HG03432 (cell line): ENCODE results near the gene IZUMO4.

Experiments used
- ATAC-seq: cut with Tn5 transposase; IDR thresholded peaks from one replicate; pipeline ENCODE4 v1.9.1; 2021; ENCODE audit warnings: mild to moderate bottlenecking, moderate library complexity; ENCODE audit not compliant: unreplicated experiment

Gene IZUMO4

DNA sequence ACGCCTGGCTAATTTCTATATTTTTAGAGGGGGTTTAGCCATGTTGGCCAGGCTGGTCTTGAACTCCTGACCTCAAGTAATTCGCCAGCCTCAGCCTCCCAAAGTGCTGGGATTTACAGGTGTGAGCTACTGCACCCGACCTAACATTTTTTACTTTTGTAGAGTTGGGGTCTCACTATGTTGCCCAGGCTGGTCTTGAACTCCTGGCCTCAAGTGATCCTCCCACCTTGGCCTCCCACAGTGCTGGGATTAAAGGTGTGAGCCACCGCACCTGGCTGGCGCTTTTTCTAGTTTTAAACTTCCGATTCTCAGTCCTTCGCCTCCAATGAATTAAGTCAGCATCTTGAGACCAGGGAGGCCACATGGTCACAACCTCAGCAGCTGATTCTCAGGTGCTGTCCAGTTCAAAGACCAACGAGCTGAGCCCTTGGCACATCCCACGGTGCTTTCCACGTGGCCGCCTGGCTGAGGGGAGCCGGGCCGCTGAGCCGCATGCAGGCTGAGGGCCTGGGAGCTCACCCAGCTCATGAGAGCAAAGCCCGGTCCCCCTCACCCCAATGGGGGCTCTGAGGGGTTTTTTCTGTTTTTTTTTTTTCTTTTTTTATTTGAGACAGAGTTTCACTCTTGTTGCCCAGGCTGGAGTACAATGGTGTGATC is 45.6 kb downstream of the IZUMO4 start:
- no peak for ATAC-seq

DNA sequence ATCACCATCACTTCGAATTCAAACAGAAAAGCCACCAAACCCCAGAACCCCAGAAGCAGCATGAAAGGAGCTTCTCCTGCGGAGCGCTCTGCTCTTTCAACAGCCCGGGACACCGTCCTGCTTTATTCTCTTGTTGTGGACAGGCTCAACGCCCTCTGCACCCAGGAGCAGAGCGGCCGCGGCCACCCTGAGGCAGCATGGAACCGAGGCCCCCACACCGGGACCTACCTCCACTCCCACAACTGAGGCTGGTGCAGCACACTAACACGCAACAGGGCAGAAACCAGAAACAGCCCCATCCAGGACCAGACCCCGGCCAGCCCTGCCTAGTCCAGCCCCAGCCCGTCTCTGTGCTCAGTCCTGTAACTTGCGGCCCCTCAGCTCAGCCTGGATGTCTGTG is 47.5 kb downstream of the IZUMO4 start:
- no peak for ATAC-seq

DNA sequence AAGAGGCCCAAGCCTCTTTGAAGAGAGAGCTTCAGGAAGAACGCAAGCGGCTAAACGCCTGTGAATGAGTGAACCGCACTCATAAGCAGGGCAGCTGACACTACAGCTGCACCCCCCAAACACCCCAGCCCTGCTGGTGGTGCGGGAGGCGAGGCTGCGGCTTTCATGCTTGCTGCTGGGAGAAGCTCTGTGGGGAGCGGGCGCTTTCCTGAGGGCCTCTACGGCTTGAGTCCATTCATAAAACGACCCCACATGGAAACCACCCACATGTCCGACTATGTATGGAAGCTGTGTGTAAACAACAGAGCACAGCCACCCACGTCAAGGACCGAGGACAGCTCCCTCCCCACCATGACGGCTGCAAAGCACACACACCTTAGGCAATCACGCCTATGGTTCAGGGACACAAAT is 49.1 kb downstream of the IZUMO4 start:
- no peak for ATAC-seq

DNA sequence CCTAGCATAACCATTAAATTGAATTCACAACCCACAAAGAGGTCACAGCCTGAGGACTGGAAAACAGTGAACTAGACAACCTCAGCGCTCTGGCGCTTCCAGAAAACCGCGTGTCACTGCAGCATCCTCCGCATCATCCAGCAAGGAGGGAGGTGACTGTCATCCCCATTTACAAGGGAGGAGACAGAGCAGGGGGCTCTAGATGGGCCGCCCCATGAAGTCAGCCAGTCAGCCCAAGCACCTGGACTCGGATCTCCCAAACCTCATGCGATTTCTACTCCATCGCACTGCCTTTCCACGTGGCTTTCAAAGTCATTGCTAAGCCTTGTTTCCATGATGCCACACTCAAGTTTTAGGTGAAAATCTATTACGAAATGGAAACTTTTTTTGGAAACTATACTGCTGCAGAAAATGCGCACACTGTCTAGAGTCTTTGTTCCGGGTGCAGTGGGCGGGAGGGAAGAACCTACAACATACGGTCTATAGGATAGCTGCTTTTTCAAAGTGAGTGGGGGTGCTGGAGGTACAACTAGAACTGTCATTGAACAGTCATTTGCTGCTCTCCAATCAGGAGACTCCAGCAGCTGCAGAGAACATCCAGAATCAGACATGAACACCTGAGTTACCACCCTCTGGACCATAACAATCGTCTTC is 51.9 kb downstream of the IZUMO4 start:
- no peak for ATAC-seq
